ENCODE results near the gene RGP1.

DNA sequence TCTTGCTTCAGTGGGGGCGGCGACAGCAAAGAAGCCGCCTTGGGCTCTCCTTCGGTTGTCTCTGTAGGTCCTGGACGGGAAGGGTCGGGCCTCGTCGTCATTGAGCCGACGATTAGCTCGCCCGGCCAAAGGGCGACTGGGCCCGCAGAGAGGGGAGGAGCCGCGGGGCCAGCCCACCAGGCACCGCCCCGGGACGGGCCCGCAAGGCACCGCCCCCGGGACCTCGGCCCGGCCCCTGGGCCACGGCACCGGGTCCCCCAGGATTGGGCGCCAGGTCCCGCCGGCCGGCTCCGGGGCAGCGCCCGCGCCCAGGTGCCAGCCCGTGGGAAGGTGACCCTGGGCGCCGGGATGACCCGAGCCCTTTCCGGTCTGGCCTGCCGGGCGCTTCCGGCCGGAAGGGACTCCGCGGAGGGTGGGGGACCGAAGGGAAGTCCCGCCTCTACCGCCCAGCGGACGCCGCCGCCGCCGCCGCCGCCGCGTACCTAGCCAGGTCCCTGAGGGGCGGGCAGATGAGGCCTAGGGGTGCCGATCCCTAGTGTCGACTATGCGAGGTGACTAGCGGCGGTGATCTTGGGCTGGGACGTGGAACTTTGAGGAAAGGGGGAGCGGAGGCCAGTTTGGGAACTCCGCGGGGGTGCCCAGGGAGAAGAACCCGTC is at the start of gene RGP1, which contains the start of gene GBA2:
- TF ChIP-seq, protein P1, sequence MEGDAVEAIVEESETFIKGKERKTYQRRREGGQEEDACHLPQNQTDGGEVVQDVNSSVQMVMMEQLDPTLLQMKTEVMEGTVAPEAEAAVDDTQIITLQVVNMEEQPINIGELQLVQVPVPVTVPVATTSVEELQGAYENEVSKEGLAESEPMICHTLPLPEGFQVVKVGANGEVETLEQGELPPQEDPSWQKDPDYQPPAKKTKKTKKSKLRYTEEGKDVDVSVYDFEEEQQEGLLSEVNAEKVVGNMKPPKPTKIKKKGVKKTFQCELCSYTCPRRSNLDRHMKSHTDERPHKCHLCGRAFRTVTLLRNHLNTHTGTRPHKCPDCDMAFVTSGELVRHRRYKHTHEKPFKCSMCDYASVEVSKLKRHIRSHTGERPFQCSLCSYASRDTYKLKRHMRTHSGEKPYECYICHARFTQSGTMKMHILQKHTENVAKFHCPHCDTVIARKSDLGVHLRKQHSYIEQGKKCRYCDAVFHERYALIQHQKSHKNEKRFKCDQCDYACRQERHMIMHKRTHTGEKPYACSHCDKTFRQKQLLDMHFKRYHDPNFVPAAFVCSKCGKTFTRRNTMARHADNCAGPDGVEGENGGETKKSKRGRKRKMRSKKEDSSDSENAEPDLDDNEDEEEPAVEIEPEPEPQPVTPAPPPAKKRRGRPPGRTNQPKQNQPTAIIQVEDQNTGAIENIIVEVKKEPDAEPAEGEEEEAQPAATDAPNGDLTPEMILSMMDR (IDR thresholded peaks at IDR 0.05; ENCODE audit: low read length): no peak
- TF ChIP-seq EZH2 (optimal IDR thresholded peaks at IDR 0.05; ENCODE audit: low read depth, low read length): no peak
